NT2/D1 (cell line): ENCODE measurements around the gene ZNF12.
"Not testable (repeated sequence)": the region's sequence is repeated elsewhere in the genome, so short reads cannot be mapped to it uniquely, and the experiment has no call there.

Source experiments
- DNase-seq: peaks from one replicate; pipeline ENCODE4 v3.0.0-alpha.2; 2011; ENCODE audit warnings: low read depth, low spot score
- H3K27me3 ChIP-seq: 2 replicates; pipeline ENCODE4 v1.6.0; 2011; ENCODE audit warnings: mild to moderate bottlenecking; ENCODE audit not compliant: insufficient read length, insufficient read depth
- H3K36me3 ChIP-seq: 2 replicates; pipeline ENCODE4 v1.6.1; 2011; ENCODE audit warnings: mild to moderate bottlenecking, low read length, mixed read lengths; ENCODE audit not compliant: insufficient read depth, insufficient read length
- H3K4me1 ChIP-seq: 2 replicates; pipeline ENCODE4 v1.5.1; 2011; ENCODE audit not compliant: insufficient read depth, insufficient read length
- H3K4me3 ChIP-seq: 2 replicates; pipeline ENCODE4 v1.5.1; 2011; ENCODE audit warnings: low read depth; ENCODE audit not compliant: insufficient read length
- H3K9ac ChIP-seq: 2 replicates; pipeline ENCODE4 v1.6.0; 2011; ENCODE audit warnings: low read depth; ENCODE audit not compliant: insufficient read length
- H3K9me3 ChIP-seq: 2 replicates; pipeline ENCODE4 v1.5.1; 2011; ENCODE audit warnings: mild to moderate bottlenecking, low read length; ENCODE audit not compliant: insufficient read depth
- SUZ12 ChIP-seq: IDR thresholded peaks from 2 replicates; pipeline ENCODE4 v1.6.1; 2011; ENCODE audit not compliant: insufficient read length, insufficient read depth; ENCODE audit errors: extremely low read depth
- YY1 ChIP-seq: IDR thresholded peaks from 2 replicates; pipeline ENCODE4 v1.6.1; 2011; ENCODE audit not compliant: insufficient read length, insufficient read depth
- ZNF274 ChIP-seq: IDR thresholded peaks from 2 replicates; pipeline ENCODE4 v1.6.1; 2011; ENCODE audit warnings: mild to moderate bottlenecking, low read depth, low read length

ZNF12 gene

DNA sequence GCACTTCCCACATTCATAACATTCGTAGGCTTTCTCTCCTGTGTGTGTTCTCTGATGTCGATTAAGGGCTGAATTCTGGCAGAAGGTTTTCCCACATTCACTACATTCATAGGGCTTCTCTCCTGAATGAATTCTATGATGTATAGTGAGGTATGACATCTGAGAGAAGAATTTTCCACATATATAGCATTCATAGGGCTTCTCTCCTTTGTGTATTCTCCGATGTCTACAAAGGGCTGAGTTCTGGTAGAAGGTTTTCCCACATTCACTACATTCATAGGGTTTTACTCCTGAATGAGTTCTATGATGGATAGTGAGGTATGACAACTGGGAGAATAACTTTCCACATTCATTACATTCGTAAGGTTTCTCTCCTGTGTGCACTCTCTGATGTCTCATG lies 15.6 kb downstream of the ZNF12 start:
- no peaks in the 10 kb centered on the region for H3K4me1 ChIP-seq
- no peak for DNase-seq
- no peak overlapping the region for H3K9ac ChIP-seq
- H3K27me3 ChIP-seq: no peaks in the 10 kb centered on the region
- no peak overlapping the region for H3K4me3 ChIP-seq
- H3K36me3 ChIP-seq: peaks cover 89% of the 10 kb centered on the region
- TF ChIP-seq YY1 (no peak), ZNF274 (no peak), SUZ12 (no peak)
- H3K9me3 ChIP-seq: peaks cover 100% of the 10 kb centered on the region

GRCh38 chr7:6680146-6680545 lies 26.6 kb downstream of the ZNF12 start:
- no peak overlapping the region for H3K9ac ChIP-seq

GRCh38 chr7:6675807-6676405 lies 30.8 kb downstream of the ZNF12 start:
- peaks cover 87% of the 10 kb centered on the region for H3K9me3 ChIP-seq
- H3K4me3 ChIP-seq: no peak overlapping the region

More at GRCh38 chr7:6680146-6680545, 26.6 kb downstream of the ZNF12 start:
- TF ChIP-seq ZNF274: no peak
- no peak for TF ChIP-seq SUZ12
- TF ChIP-seq YY1: no peak
- H3K4me1 ChIP-seq: no peaks in the 10 kb centered on the region
- no peak overlapping the region for H3K4me3 ChIP-seq
- no peaks in the 10 kb centered on the region for H3K27me3 ChIP-seq
- peaks cover 99% of the 10 kb centered on the region for H3K9me3 ChIP-seq
- no peak for DNase-seq
- peaks cover under 1% of the 10 kb centered on the region for H3K36me3 ChIP-seq

GRCh38 chr7:6670851-6671250 lies 35.9 kb downstream of the ZNF12 start:
- DNase-seq, H3K4me3 ChIP-seq, H3K4me1 ChIP-seq, H3K27me3 ChIP-seq, H3K9ac ChIP-seq: not testable (repeated sequence)
- Histone ChIP-seq H3K9me3 (peaks cover 79% of the 10 kb centered on the region), H3K36me3 (peaks cover 15% of the 10 kb centered on the region)

More at GRCh38 chr7:6675807-6676405, 30.8 kb downstream of the ZNF12 start:
- no peak for DNase-seq
- Histone ChIP-seq H3K4me1 (no peaks in the 10 kb centered on the region), H3K27me3 (no peaks in the 10 kb centered on the region), H3K36me3 (peaks cover 8% of the 10 kb centered on the region), H3K9ac (no peak overlapping the region)
- no peak for TF ChIP-seq SUZ12
- TF ChIP-seq YY1: no peak
- TF ChIP-seq ZNF274: peak; percentile 93

DNA sequence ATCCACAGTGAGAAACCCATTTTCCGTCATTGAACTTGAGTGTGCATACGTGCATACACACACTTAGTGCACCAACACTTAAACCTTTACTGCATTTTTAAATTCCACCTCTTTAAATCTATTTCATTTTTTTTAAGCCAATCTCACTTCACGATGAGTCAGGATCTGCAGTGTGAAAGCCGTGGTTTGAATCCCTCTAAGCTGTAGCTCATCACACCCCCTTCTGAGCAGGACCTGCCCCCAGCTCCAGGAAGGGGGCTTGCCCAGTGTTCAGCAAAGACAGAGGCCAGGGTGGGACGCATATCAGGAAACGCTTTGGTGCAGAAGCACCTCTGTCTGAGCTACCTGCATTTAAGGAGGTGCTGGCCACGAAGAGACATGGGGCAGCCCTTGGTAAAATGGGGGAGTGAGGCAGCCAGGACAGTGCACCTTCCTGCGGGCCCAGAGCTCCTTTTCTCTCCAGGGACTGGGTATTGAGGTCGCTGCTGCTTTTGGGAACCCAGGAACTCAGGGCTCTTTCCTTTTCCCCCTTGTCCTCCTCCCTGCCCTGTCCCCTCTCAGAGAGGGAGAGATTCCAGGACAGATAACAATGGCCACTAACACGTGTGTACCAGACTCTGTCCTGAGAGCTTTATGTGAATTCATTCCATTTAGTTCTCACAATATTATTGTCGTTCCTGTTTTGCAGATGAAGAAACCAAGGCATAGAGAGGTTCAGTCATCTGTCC lies 48.0 kb downstream of the ZNF12 start:
- no peak for TF ChIP-seq YY1
- no peak for TF ChIP-seq ZNF274
- TF ChIP-seq SUZ12: no peak
- Histone ChIP-seq H3K36me3 (peaks cover 16% of the 10 kb centered on the region), H3K9ac (no peak overlapping the region), H3K9me3 (no peaks in the 10 kb centered on the region), H3K4me1 (peaks cover 5% of the 10 kb centered on the region), H3K27me3 (no peaks in the 10 kb centered on the region), H3K4me3 (no peak overlapping the region)
- no peak for DNase-seq

- Histone ChIP-seq H3K4me3 (no peak overlapping the region), H3K27me3 (no peaks in the 10 kb centered on the region), H3K36me3 (peaks cover 36% of the 10 kb centered on the region), H3K9me3 (peaks cover 14% of the 10 kb centered on the region; the same call in 1 of the 2 replicates), H3K4me1 (peaks cover 5% of the 10 kb centered on the region), H3K9ac (no peak overlapping the region)
- DNase-seq: no peak
- TF ChIP-seq YY1 (no peak), SUZ12 (no peak), ZNF274 (no peak)
Observed at GRCh38 chr7:6656413-6656812, 50.3 kb downstream of the ZNF12 start.

DNA sequence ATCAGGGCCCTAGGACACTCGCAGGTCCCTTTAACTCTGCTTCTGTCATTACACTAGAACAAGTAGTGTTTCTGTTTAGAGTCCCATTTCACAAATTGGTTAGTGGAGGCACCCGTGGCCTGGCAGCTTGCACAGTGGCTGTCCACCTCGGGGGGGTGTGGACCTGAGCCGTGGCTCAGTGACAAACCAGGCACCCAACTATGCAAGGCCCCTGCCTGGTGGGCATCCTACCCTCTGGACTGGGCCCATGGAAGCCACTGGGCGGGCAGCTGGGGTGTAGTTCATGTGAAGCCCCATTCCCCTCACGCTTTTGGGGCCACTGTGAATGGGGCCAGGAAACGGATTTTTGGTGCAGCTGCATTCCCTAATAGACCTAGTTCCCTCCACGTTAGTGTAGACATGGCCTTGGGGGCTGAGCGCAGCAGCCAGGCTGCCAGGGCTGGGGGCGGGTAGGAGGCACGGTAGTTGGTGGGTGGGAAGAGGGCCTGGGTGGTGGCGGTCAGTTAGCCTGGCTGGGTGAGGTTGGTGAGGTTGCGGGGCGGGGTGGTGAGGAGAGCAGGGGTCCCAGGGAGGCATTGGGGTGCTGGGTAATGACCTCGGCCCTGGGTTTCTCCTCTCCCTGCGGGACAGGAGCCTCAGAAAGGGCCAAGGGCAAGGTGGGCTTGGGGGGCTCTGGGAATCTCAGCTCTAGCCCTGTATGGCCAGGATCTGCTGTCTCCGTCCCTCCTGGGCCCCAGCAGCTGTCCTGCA lies 50.9 kb downstream of the ZNF12 start:
- H3K9ac ChIP-seq: no peak overlapping the region
- DNase-seq: no peak

More for the DNA sequence above, 50.9 kb downstream of the ZNF12 start:
- Histone ChIP-seq H3K9me3 (peaks cover 14% of the 10 kb centered on the region; the same call in 1 of the 2 replicates), H3K36me3 (peaks cover 38% of the 10 kb centered on the region), H3K4me1 (peaks cover 5% of the 10 kb centered on the region), H3K27me3 (no peaks in the 10 kb centered on the region), H3K4me3 (no peak overlapping the region)
- TF ChIP-seq YY1 (no peak), SUZ12 (no peak), ZNF274 (no peak)
